Measurements from ENCODE around the gene L3MBTL2.
A peak's percentile ranks its signal among the peaks of the same experiment; 100 is the strongest.
"Not testable (repeated sequence)": the region's sequence is repeated elsewhere in the genome, so short reads cannot be mapped to it uniquely, and the experiment has no call there.

Gene L3MBTL2

DNA sequence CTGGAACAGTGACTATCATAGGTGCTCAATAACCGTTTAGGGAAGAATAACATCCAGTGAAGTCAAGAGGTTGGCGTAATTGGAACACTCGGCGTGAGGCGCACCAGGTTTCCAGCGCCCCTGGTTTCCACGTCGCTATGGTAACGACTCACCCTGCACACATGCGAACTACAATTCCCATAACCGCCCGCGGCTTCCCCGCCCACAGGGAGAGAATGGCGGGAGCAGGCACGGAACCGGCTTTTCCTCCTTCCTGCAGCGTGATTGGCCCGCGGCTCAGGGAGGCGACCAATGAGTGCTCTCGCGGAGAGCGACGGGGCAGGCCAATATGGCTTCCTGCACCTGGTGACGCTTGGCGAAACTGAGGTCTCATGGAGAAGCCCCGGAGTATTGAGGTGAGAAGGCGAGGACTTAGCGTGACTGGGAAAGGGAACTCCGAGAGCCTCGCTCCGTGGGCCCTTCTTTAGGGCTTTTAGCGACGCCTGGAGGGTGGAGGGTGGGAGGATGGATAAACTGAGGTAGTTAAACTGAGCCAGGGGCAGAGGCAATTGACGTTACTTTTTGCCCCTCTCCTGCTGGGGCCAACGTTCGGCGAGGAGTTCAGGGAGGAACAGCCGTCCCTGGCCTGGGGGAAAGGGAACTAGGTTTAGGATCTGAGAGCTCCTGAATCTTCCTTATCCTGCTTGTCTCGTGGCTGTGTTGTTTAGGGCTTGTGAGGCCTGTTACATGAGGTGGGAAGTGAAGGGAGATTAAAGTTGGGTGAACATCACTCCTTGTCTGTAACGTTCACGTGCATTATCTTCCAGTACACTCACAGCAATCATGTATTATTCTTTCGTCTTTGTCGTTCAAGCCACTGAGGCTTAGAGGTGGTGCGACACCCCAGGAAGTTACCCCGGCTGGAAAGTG, at the start of gene L3MBTL2:
Gene L3MBTL2, plus strand, starts transcription at position 321 of the 909 bp plus-strand sequence. Its CDS starts 51 bp downstream, at position 372.
- peak; percentile 99 for DNase-seq (ENCODE audit: low read depth)

DNA sequence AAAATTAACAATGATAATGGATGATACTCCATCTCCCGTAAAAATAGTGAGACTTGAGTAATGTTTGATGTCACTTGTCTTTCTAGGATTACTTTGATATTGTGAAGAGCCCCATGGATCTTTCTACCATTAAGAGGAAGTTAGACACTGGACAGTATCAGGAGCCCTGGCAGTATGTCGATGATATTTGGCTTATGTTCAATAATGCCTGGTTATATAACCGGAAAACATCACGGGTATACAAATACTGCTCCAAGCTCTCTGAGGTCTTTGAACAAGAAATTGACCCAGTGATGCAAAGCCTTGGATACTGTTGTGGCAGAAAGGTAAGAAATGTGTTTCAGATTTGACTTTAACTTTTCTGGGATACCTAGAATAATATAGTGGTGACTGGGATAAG, 48.0 kb upstream of the L3MBTL2 start:
- DNase-seq (ENCODE audit: low read depth) = no peak

DNA sequence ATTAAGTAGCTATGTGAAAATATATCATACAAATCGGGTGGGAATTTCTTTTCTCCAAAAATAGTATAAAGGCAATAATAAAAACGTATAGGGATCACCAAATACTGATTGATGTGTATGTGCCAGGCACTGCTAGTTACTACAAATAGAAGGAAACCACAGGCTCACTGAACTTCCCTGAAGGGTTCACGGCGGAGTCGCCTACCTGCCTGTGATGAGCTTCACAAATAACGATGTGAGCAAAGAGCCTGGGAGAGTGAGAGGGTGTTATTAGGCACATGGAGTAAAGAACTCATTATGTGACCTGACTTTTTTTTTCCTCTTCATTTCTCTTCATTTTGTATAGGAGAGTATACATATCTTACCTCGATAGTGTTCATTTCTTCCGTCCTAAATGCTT, 36.0 kb upstream of the L3MBTL2 start:
- no peak for DNase-seq (ENCODE audit: low read depth)

DNA sequence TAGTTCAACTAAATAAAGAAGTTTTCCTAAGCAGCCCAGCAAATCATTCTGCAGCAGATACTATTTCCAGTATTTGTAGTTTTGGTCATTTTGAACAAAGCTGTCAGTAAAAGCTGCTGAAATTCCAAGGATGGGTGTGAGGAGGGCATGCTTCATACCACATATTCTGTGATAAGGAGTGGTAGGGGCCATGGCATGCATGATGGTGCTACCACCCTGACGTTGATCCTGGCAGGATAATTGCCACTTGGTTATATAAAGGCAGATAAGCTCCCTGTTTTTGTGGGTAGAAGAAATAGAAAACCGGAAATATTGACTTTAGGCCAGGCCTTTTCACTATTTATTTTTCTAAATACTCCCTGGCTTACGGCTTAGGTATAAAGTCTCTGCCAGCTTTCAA, 33.1 kb upstream of the L3MBTL2 start:
- DNase-seq (ENCODE audit: low read depth) = no peak

DNA sequence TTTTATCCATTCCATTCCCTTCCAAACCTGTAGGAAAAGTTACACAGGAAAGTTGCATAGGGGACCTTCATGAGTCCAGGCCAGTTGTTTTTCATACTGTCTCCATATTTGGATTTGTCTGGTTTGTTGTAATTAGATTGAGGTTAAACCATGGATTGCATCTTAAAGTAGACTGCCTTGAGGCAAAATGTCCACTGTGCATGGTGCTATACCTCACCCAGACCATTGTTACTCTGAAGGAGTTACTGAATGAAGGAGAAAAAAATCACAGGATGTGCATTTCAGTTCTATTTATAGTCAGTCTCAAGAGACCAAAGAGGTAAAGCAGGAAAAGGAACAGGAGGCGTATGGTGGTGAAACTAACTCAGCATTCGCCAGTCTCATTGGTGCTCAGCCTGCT, 29.6 kb upstream of the L3MBTL2 start:
- no peak for DNase-seq (ENCODE audit: low read depth)

DNA sequence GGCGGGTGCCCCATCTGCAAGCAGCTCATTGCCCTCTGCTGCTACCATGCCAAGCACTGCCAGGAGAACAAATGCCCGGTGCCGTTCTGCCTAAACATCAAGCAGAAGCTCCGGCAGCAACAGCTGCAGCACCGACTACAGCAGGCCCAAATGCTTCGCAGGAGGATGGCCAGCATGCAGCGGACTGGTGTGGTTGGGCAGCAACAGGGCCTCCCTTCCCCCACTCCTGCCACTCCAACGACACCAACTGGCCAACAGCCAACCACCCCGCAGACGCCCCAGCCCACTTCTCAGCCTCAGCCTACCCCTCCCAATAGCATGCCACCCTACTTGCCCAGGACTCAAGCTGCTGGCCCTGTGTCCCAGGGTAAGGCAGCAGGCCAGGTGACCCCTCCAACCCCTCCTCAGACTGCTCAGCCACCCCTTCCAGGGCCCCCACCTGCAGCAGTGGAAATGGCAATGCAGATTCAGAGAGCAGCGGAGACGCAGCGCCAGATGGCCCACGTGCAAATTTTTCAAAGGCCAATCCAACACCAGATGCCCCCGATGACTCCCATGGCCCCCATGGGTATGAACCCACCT, 28.0 kb upstream of the L3MBTL2 start:
- no peak for DNase-seq (ENCODE audit: low read depth)

DNA sequence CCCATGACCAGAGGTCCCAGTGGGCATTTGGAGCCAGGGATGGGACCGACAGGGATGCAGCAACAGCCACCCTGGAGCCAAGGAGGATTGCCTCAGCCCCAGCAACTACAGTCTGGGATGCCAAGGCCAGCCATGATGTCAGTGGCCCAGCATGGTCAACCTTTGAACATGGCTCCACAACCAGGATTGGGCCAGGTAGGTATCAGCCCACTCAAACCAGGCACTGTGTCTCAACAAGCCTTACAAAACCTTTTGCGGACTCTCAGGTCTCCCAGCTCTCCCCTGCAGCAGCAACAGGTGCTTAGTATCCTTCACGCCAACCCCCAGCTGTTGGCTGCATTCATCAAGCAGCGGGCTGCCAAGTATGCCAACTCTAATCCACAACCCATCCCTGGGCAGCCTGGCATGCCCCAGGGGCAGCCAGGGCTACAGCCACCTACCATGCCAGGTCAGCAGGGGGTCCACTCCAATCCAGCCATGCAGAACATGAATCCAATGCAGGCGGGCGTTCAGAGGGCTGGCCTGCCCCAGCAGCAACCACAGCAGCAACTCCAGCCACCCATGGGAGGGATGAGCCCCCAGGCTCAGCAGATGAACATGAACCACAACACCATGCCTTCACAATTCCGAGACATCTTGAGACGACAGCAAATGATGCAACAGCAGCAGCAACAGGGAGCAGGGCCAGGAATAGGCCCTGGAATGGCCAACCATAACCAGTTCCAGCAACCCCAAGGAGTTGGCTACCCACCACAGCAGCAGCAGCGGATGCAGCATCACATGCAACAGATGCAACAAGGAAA, 27.3 kb upstream of the L3MBTL2 start:
- DNase-seq (ENCODE audit: low read depth) = no peak

DNA sequence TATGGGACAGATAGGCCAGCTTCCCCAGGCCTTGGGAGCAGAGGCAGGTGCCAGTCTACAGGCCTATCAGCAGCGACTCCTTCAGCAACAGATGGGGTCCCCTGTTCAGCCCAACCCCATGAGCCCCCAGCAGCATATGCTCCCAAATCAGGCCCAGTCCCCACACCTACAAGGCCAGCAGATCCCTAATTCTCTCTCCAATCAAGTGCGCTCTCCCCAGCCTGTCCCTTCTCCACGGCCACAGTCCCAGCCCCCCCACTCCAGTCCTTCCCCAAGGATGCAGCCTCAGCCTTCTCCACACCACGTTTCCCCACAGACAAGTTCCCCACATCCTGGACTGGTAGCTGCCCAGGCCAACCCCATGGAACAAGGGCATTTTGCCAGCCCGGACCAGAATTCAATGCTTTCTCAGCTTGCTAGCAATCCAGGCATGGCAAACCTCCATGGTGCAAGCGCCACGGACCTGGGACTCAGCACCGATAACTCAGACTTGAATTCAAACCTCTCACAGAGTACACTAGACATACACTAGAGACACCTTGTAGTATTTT, 26.6 kb upstream of the L3MBTL2 start:
- no peak for DNase-seq (ENCODE audit: low read depth)

DNA sequence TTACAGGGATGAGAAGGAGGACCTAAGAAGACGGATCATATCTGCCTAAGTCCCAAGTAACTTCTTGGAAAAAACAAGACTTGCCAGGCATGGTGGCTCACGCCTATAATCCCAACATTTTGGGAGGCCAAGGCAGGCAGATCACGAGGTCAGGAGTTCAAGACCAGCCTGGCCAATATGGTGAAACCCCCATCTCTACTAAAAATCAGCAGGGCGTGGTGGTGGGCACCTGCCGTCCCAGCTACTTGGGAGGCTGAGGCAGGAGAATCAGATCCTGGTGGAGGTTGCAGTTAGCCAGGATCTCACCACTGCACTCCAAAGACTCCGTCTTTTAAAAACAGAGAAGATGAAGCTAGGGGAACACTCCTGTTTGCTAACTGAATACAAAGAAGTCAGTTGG, 24.8 kb upstream of the L3MBTL2 start:
- not testable (repeated sequence) for DNase-seq (ENCODE audit: low read depth)

DNA sequence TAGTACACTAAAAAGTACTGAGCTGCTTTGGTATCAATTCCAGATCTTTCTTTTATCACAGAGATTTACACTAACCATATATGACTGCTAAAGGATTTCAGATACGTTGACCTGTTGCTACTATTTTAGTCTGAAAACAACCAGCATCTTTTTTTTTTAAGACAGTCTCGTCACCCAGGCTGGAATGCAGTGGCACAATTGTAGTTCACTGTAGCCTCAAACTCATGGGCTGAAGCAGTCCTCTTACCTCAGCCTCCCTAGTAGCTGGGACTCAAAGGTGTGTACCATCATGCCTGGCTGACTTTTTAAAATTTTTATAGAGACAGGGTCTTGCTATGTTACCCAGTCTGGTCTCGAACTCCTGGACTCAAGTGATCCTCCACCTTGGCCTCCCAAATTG, 24.2 kb upstream of the L3MBTL2 start:
- DNase-seq (ENCODE audit: low read depth) = no peak

DNA sequence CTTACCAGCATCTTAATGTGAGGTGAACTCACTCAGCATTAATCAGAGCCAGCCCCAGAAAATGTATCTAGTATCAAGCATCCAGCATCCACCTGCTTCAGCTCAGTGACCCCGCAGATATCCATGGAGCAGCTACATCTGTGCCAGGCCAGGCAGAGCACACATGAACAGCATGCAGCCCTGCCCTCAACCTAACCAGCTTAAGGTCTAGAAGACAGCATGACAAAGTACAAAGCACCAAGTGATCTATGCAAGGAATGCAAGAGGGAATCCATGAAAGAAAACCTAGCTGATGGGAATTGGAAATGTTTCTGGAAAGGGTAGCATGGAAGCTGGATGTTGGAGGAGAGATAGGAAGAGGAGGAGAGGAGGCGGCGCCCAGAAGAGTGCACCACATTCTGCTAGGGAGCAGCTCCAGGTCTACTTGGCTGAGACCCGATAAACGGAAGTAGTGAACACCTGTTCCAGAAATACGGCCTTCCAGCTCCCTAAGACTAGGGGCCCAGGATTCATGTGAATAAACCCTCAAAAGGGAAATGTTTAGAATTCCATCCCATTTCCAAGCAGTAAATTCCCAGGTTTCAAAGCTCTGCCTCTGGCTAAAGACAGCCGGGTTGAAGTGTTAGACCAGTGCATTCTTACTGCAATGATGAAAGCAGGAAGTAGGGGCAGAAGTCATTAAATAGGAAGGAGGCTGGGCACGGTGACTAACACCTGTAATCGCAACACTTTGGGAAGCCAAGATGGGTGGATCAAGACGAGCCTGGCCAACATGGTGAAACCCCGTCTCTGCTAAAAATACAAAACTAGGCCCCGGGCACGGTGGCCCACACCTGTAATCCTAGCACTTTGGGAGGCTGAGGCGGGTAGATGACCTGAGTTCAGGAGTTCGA, 23.5 kb upstream of the L3MBTL2 start:
- no peak for DNase-seq (ENCODE audit: low read depth)

DNA sequence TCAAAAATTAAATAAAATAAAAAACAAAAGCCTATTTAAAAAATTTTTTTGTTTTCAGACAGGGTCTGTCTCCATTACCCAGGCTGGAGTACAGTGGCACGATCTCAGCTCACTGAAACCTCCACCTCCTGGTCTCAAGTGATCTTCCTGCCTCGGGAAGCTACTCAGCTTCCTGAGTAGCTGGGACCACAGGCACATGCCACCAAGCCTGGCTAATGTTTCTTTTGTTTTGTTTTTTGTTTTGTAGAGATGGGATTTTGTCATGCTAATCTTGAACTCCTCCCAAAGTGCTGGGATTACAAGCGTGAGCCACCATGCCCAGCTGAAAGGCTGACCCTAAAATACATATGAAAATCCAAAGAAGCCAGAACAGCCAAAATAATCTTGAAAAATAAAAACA, 20.4 kb upstream of the L3MBTL2 start:
- no peak for DNase-seq (ENCODE audit: low read depth)

DNA sequence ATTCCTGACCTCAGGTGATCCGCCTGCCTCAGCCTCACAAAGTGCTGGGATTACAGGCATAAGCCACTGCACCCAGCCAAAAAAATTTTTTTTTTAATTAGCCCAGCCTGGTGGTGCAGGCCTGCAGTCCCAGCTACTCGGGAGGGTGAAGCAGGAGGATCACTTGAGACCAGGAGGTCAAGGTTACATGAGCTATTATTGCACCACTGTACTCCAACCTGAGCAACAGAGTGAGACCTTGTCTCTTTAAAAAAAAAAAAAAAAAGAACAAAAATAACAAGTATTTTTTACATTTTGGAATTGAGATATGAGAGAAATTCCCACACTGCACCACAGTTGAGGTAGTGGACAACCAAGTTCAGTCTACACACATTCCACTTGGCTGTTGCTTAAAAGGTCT, 13.6 kb upstream of the L3MBTL2 start:
- no peak for DNase-seq (ENCODE audit: low read depth)

DNA sequence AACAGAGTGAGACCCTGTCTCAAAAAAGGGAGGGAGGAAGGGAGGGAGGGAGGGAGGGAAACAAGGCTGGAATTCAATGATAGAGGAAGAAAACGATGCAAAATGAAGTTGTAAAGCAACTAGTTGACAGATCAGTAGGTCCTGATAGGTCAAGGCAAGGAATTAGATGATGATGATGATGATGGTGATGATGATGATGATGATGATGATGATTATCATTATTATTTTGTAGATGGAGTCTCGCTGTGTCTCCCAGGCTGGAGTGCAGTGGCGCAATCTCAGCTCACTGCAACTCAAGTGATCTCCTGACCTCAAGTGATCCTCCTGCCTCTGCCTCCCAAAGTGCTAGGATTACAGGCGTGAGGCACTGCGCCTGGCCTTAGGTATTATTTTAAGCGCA, 11.3 kb upstream of the L3MBTL2 start:
- no peak for DNase-seq (ENCODE audit: low read depth)

DNA sequence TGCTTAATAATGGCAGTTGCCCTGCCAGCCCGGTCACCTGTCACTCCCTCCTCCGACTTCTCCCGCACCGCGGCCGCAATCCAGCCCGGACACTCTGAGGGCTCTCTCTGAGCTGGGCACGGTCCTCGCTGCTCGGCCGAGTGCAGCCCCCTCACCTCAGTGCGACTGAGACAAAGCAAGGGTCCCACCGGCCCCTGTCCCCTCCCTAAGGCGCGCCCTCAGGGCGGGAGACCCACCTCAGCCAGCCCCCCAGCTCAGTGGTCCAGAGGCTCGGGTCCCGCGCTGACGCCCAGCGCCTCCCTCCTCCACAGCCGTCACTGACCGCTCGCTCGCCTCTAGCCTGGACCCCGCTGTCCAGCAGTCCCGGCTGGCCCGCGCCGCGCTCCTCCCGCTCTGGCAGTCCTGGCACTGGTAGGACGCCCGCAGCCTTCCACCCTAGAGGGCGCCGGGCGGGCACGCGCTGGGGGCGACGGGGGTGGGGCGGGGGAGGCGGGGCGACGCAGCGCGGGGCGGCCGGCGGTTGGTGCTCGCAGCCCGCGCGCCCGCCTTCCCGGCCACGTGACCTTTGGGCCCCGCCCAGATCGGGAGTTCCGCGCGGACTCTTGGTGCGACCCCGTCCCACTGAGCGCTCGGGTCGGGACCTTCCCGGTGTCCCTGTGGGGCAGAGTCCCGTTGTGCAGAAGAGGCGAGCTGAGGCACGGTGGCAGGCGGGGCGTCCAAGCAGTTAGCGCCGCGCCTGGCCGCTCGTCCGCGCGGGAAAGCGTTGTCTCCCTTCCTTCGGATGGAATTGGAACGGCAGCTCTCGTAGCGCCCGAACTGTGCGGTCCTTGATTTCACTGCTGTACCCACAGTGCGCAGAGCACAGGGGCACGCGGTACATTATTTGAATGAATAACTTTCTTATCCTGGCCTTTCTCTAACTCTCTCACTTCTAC, 7.8 kb upstream of the L3MBTL2 start:
- peak; percentile 80 for DNase-seq (ENCODE audit: low read depth)

DNA sequence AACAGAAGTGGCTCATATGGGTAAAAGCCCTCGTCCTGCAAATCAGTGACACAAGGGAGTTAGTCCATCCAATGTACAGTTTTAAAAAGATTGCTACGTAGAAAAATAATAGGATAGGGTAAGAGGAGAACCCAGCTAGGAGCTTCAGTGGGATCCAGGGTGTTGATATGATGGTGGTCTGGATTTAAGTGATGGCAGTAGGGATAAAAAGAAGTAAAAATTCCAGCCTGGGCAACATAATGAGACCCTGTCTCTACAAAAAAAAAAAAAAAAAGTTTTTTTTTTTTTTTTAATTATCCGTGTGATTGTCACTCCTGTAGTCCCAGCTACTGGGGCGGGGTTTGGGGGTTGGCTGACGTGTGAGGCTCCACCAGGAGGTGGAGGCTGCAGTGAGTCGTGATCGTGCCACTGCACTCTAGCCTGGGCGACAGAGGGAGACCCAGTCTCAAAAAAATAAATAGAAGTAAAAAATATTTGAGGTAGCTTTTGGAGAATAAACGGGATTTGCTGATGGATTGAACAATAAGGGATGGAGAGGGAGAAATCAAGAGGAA, 7.0 kb upstream of the L3MBTL2 start:
- peak; percentile 41 for DNase-seq (ENCODE audit: low read depth)

DNA sequence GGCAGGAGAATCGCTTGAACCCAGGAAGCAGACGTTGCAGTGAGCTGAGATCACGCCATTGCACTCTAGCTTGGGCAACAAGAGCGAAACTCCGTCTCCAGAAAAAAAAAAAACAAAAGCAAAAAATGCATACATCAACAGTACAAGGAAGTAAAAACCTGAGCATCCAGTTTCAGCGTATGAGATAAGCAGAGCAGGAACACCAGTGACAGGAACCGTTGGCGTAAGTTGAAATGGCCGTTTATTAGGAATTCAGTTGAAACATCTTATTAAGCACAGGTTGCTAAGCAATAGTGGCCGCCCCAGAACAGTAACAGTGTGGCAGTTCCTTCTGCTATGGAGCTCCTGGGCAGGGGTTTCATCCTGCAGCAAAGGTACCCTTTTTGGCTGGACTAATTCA, 4.0 kb upstream of the L3MBTL2 start:
- no peak for DNase-seq (ENCODE audit: low read depth)

DNA sequence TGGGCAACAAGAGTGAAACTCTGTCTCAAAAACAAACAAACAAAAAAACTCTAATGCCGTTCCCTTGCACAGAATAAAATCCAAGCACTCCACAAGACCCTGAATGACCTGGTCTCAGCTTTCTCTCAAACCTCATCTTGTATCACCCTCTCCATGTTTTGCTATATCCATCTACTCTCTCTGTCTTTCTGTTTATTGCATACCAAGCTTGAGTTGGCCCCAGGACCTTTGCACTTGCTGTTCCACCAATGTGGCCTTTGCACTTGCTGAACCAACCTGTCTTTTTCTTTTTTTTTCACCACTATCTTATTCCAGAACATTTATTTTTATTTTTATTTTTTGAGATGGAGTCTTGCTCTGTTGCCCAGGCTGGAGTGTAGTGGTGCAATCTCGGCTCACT, 2.0 kb upstream of the L3MBTL2 start:
- no peak for DNase-seq (ENCODE audit: low read depth)

DNA sequence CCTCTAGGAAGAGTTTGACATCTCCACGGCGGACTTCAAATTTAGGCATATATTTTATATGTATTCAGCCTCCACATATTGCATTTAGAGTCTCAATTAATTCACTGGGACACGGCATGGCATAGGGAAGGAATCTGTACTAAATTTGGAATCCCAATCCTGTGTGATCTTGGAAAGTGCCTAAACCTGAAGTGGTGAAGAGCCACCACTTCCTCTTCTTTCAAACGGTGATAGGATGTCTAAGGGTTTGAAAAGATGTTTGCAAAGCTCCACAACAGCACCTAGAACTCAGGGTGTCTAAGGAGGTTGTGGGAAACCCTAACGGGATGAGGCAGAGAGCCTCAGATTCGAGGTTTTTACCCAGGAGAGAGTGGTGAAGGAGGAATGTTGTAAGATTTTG, 1.0 kb upstream of the L3MBTL2 start:
- DNase-seq (ENCODE audit: low read depth) = no peak

DNA sequence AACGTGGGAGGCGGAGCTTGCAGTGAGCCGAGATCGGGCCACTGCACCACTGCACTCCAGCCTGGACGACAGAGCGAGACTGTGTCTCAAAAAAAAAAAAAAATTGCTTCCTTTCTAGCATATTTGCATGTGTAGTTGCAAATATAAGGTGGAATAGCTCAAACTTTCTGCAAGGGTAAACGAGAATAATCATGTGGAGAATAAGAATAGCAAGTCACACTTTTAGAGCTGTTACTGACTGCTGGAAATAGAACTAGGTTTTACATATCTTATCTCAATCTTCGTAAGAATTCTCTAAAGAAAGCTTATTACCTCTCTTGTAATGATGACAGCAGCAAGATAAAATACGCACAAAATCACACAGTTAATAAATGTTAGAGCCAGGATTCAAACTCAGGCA, 1.6 kb downstream of the L3MBTL2 start:
- no peak for DNase-seq (ENCODE audit: low read depth)

Data from stimulated activated CD8-positive, alpha-beta memory T cell treated with anti-CD3 and anti-CD28 coated beads, Interleukin-4, amount 100 ng/mL, for 24 hours (primary cell).